ENCODE data around the gene TEC.
"Not testable (repeated sequence)": the region's sequence is repeated elsewhere in the genome, so short reads cannot be mapped to it uniquely, and the experiment has no call there.

The TEC gene

GRCh38 chr4:48193921-48194468 is 75.6 kb downstream of the TEC start:
- DNase-seq = no peak

- DNase-seq = no peak
Observed at GRCh38 chr4:48193096-48193836, 76.4 kb downstream of the TEC start.

- DNase-seq = no peak
Observed at GRCh38 chr4:48191758-48192157, 77.9 kb downstream of the TEC start.

GRCh38 chr4:48190839-48191238 is 78.8 kb downstream of the TEC start:
- no peak for DNase-seq

GRCh38 chr4:48189731-48190130 is 79.9 kb downstream of the TEC start:
- no peak for DNase-seq

- DNase-seq = no peak
Observed at GRCh38 chr4:48188390-48188789, 81.2 kb downstream of the TEC start.

- no peak for DNase-seq
Observed at GRCh38 chr4:48187813-48188212, 81.8 kb downstream of the TEC start.

- not testable (repeated sequence) for DNase-seq
Observed at GRCh38 chr4:48187066-48187465, 82.6 kb downstream of the TEC start.

- DNase-seq = not testable (repeated sequence)
Observed at GRCh38 chr4:48186394-48186793, 83.2 kb downstream of the TEC start.

GRCh38 chr4:48184882-48185281 is 84.8 kb downstream of the TEC start:
- DNase-seq = no peak

GRCh38 chr4:48180234-48180633 is 89.4 kb downstream of the TEC start:
- no peak for DNase-seq

- DNase-seq = no peak
Observed at GRCh38 chr4:48178931-48179330, 90.7 kb downstream of the TEC start.

- DNase-seq = no peak
Observed at GRCh38 chr4:48175806-48176205, 93.8 kb downstream of the TEC start.

- DNase-seq = no peak
Observed at GRCh38 chr4:48175328-48175727, 94.3 kb downstream of the TEC start.

GRCh38 chr4:48173056-48173991 is 96.3 kb downstream of the TEC start:
- no peak for DNase-seq

GRCh38 chr4:48172651-48173050 is 97.0 kb downstream of the TEC start:
- DNase-seq = no peak

GRCh38 chr4:48169636-48170035 is 100.0 kb downstream of the TEC start:
- DNase-seq = no peak

- no peak for DNase-seq
Observed at GRCh38 chr4:48167538-48168263, 101.9 kb downstream of the TEC start.

- not testable (repeated sequence) for DNase-seq
Observed at GRCh38 chr4:48164561-48164960, 105.1 kb downstream of the TEC start.

GRCh38 chr4:48163746-48164145 is 105.9 kb downstream of the TEC start:
- DNase-seq = no peak

GRCh38 chr4:48162162-48162561 is 107.5 kb downstream of the TEC start:
- DNase-seq = no peak

- no peak for DNase-seq
Observed at GRCh38 chr4:48157271-48157670, 112.4 kb downstream of the TEC start.

- no peak for DNase-seq
Observed at GRCh38 chr4:48156423-48156822, 113.2 kb downstream of the TEC start.
